Hepatic stellate cell (primary cell): Measurements from ENCODE around the gene ACSF3.

Source experiments
- DNase-seq: peaks from one replicate; pipeline ENCODE4 v3.0.0; 2011; ENCODE audit warnings: low spot score

Gene ACSF3

GRCh38 chr16:89201439-89202377 lies 108.1 kb downstream of the ACSF3 start:
- DNase-seq = peak; percentile 83

GRCh38 chr16:89202422-89203215 lies 109.0 kb downstream of the ACSF3 start:
- DNase-seq = no peak
